NT2/D1 (cell line): ENCODE measurements around the gene RIPK3.

ENCODE experiments used
- SUZ12 ChIP-seq: IDR thresholded peaks from 2 replicates; pipeline ENCODE4 v1.6.1; 2011; ENCODE audit not compliant: insufficient read length, insufficient read depth; ENCODE audit errors: extremely low read depth
- ZNF274 ChIP-seq: IDR thresholded peaks from 2 replicates; pipeline ENCODE4 v1.6.1; 2011; ENCODE audit warnings: mild to moderate bottlenecking, low read depth, low read length

DNA sequence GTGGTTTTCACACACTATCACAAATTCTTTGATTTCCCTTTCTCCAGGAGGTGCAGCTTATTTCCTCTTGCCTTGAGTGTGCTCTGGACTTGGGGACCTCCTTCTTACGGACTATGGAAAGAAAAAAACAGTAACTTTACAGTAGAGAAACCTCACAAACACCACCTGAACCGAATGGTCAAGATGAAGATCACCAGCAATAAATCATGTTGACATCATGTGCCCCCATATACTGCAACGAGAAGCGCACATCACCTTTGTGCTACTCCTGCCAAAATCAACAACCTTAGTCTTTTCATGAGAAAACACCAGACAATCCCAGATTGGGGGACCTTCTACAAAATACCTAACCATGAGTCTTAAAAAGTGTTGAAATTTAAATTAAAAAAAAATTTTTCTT is 45.7 kb upstream of the RIPK3 start:
- TF ChIP-seq SUZ12 (no peak), ZNF274 (no peak)
